Choroid plexus epithelial cell (primary cell): ENCODE data around the gene COL4A1.

Experiments used
- DNase-seq: peaks from one replicate; pipeline ENCODE4 v3.0.0-alpha.2; 2010; ENCODE audit warnings: low read depth
- H3K4me3 ChIP-seq: 2 replicates; pipeline ENCODE4 v1.5.1; 2011; ENCODE audit warnings: low read depth, mild to moderate bottlenecking, control low read depth, low read length, moderate library complexity
- TF ChIP-seq, protein P1 (sequence below): conservative IDR thresholded peaks from 2 replicates; pipeline ENCODE4 v1.5.1; 2011; ENCODE audit warnings: low read depth, mild to moderate bottlenecking, control low read depth, inconsistent platforms, low read length, moderate library complexity

COL4A1 gene

GRCh38 chr13:110250258-110250891 is 56.6 kb downstream of the COL4A1 start:
- DNase-seq, result peak; percentile 83
- no peak overlapping the region for H3K4me3 ChIP-seq
- TF ChIP-seq, protein P1, sequence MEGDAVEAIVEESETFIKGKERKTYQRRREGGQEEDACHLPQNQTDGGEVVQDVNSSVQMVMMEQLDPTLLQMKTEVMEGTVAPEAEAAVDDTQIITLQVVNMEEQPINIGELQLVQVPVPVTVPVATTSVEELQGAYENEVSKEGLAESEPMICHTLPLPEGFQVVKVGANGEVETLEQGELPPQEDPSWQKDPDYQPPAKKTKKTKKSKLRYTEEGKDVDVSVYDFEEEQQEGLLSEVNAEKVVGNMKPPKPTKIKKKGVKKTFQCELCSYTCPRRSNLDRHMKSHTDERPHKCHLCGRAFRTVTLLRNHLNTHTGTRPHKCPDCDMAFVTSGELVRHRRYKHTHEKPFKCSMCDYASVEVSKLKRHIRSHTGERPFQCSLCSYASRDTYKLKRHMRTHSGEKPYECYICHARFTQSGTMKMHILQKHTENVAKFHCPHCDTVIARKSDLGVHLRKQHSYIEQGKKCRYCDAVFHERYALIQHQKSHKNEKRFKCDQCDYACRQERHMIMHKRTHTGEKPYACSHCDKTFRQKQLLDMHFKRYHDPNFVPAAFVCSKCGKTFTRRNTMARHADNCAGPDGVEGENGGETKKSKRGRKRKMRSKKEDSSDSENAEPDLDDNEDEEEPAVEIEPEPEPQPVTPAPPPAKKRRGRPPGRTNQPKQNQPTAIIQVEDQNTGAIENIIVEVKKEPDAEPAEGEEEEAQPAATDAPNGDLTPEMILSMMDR, result no peak

DNA sequence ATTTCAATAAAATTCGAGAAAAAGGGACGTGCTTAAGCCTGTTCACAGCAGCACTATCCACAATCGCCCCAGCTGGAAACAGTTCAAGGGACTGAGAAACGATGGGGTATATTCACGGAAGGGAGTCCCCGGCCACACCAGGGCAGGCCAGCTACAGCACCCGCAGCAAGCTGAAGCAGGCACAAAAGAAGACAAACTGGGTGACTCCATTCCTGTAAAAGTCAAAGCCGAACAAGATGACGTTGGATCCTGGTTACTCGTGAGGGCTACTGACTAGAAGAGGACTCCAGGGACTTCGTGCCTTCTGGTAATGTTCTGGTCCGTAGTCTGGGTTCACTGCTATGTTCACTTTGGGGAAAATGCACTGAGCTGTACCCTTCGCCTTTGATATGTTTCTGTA is 57.6 kb downstream of the COL4A1 start:
- TF ChIP-seq, protein P1, result no peak
- no peak for DNase-seq
- H3K4me3 ChIP-seq, result no peak overlapping the region

GRCh38 chr13:110248449-110249143 is 58.4 kb downstream of the COL4A1 start:
- TF ChIP-seq, protein P1, result no peak
- no peak for DNase-seq
- no peak overlapping the region for H3K4me3 ChIP-seq

GRCh38 chr13:110246530-110246929 is 60.4 kb downstream of the COL4A1 start:
- TF ChIP-seq, protein P1, result no peak
- no peak for DNase-seq
- H3K4me3 ChIP-seq, result no peak overlapping the region

DNA sequence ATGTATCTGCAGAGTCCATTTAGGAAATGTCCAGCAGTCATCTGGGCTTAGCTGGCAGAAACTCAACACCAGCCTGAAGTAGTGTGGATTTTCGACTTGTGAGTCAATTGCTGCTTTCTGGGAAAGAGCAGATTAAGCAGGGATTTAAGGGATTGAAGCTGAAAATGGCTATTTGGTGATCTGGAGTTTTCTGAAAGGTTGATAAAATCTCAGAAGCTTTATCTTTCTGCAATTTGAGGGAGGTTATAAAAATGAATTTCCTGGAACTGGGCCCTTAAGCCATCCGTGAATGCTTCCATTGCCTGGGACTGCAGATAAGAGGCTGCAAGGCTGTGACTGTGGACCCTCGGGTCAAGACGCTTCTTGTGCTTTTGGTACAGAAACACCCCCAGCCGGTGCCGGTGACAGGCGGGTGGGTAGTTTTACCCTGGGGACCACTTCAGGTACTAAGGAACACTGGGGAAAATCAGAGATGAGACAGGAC is 61.5 kb downstream of the COL4A1 start:
- no peak for DNase-seq
- H3K4me3 ChIP-seq, result no peak overlapping the region
- TF ChIP-seq, protein P1, result no peak

DNA sequence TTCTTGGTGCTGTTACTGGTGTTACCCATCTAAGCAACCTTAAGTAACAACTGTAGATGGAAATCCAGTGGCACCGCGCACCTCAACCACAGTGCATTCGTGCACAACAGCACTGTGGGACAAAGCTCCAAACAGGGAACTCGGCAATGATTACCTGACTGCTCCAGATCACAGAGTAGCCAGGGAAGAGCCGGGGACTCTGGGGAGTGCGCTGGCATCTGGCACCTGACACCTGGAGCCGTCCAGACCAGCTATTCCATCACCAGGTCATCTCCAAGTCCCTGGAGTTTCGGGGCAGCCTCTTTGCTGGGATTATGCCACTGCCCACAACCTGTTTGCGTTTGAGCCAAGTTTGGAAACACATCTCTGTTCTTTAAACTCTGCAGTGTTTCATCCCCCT is 62.0 kb downstream of the COL4A1 start:
- no peak overlapping the region for H3K4me3 ChIP-seq
- TF ChIP-seq, protein P1, result no peak
- no peak for DNase-seq
